ENCODE results near the gene LINGO1. TPM values are rescaled to one million over a fixed set of nuclear protein-coding genes. Genes with fewer than 3 reads are reported as not detected.

The LINGO1 gene
- total RNA-seq, 4 donors from 2014 or later = 0.42 to 4.4 (median 1.5) TPM

GRCh38 chr15:77666296-77666660 is 33.6 kb upstream of the LINGO1 start:
- TF ChIP-seq CTCF (IDR thresholded peaks at IDR 0.05) (no peak), POLR2A (IDR thresholded peaks at IDR 0.05) (no peak)
- DNase-seq (ENCODE audit: low spot score in 2 of 2) = no peak
- intact Hi-C loops (cut with DNase I; ENCODE audit: low total_unique reads) = no loop called here
- 81 to 88% methylated on average over 5 of the region's 5 CpGs for WGBS, 2 donors
- H3K4me3 ChIP-seq (ENCODE audit: low read depth, poor library complexity, severe bottlenecking) = no peak overlapping the region

- 87 to 93% methylated on average over 12 of the region's 12 CpGs for WGBS, 2 donors
- TF ChIP-seq CTCF (IDR thresholded peaks at IDR 0.05) = no peak
- TF ChIP-seq POLR2A (IDR thresholded peaks at IDR 0.05) = no peak
- intact Hi-C loops (cut with DNase I; ENCODE audit: low total_unique reads) = no loop called here
- DNase-seq (ENCODE audit: low spot score in 2 of 2) = no peak
- H3K4me3 ChIP-seq (ENCODE audit: low read depth, poor library complexity, severe bottlenecking) = no peak overlapping the region
Measured at GRCh38 chr15:77665530-77666295, 33.0 kb upstream of the LINGO1 start.

- TF ChIP-seq CTCF (IDR thresholded peaks at IDR 0.05) (no peak), POLR2A (IDR thresholded peaks at IDR 0.05) (no peak)
- H3K4me3 ChIP-seq (ENCODE audit: low read depth, poor library complexity, severe bottlenecking) = no peak overlapping the region
- intact Hi-C loops (cut with DNase I; ENCODE audit: low total_unique reads) = no loop called here
- DNase-seq (ENCODE audit: low spot score in 2 of 2) = no peak
- WGBS, 2 donors = 73 to 87% methylated on average over 5 of the region's 5 CpGs
Measured at GRCh38 chr15:77664428-77664827, 31.7 kb upstream of the LINGO1 start.

GRCh38 chr15:77663256-77663655 is 30.5 kb upstream of the LINGO1 start:
- intact Hi-C loops (cut with DNase I; ENCODE audit: low total_unique reads) = loop anchor here (2.0 kb wide), 1 partner anchor 66 kb away; no protein-coding TSS in a partner anchor
- no peak for TF ChIP-seq POLR2A (IDR thresholded peaks at IDR 0.05)
- no peak for TF ChIP-seq CTCF (IDR thresholded peaks at IDR 0.05)
- no peak for DNase-seq (ENCODE audit: low spot score in 2 of 2)
- no peak overlapping the region for H3K4me3 ChIP-seq (ENCODE audit: low read depth, poor library complexity, severe bottlenecking)
- WGBS, 2 donors = 66 to 75% methylated on average over 5 of the region's 5 CpGs

- no peak for DNase-seq (ENCODE audit: low spot score in 2 of 2)
- WGBS, 2 donors = 56 to 60% methylated on average over 12 of the region's 12 CpGs
- H3K4me3 ChIP-seq (ENCODE audit: low read depth, poor library complexity, severe bottlenecking) = no peak overlapping the region
- intact Hi-C loops (cut with DNase I; ENCODE audit: low total_unique reads) = no loop called here
- TF ChIP-seq POLR2A (IDR thresholded peaks at IDR 0.05) (no peak), CTCF (IDR thresholded peaks at IDR 0.05) (no peak)
Measured at GRCh38 chr15:77659350-77660321, 26.9 kb upstream of the LINGO1 start.
